ENCODE measurements around the gene JAZF1. TPM values are rescaled to one million over a fixed set of nuclear protein-coding genes. Genes with fewer than 3 reads are reported as not detected.

Gene JAZF1
- total and polyA plus RNA-seq, 2 donors (not counting 1 experiment from before 2014, with no cell fraction given): 14.0 to 38.6 TPM

DNA sequence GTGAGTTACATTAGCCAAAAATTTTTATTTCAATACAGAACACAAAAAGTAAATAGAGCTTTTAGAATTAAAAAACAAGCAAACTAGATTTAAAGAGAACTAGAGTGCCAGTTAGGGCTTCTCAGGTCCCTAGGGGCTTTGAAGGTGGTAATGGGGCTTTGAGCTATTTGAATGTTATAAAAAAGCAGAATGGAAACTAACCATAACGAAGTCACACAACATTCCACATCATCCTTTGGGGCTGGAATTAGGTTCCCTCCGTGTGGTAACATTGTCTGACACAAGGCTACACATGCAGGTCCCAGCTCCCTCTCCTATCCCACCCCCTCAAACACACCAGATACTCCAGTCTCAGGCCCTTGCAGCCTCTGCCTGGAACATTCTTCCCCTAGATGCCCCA is 15.3 kb downstream of the JAZF1 start:
- H3K9me3 Mint-ChIP-seq (ENCODE audit: insufficient read depth): no peaks in the 10 kb centered on the region
- Histone ChIP-seq H3K79me2 (ENCODE audit: control insufficient read depth, insufficient read depth, low read length) (peaks cover 100% of the 10 kb centered on the region), H3K9me3 (ENCODE audit: control extremely low read depth in 1 of 3, control insufficient read depth in 2 of 3, insufficient read depth in 1 of 3, low read length in 2 of 3) (peaks cover 0 to 2% (median 0%) of the 10 kb centered on the region in 3 donors), H3K27me3 (replicated peaks in 1 of 4; ENCODE audit: control extremely low read depth in 1 of 4, control insufficient read depth in 3 of 4, insufficient read depth in 4 of 4, low read length in 3 of 4) (no peaks in the 10 kb centered on the region), H3K27ac (ENCODE audit: low read length in 2 of 2) (peak overlapping the region; percentile 56 to 59), H2AFZ (ENCODE audit: insufficient read depth, low read depth, low read length, poor library complexity, severe bottlenecking) (peak overlapping the region; percentile 44), H4K20me1 (ENCODE audit: control insufficient read depth, insufficient read depth, low read length, poor library complexity, severe bottlenecking) (no peaks in the 10 kb centered on the region), H3K36me3 (replicated peaks in 1 of 2; ENCODE audit: control extremely low read depth in 1 of 2, control insufficient read depth in 1 of 2, extremely low read depth in 1 of 2, insufficient read depth in 2 of 2, low read length in 1 of 2) (peaks cover 4 to 7% of the 10 kb centered on the region in 2 experiments), H3K9ac (ENCODE audit: low read length) (peak overlapping the region; percentile 39), H3K4me2 (replicated peaks; ENCODE audit: low read depth, low read length, poor library complexity, severe bottlenecking) (peak overlapping the region; percentile 68), H3K4me1 (ENCODE audit: control insufficient read depth in 2 of 2, insufficient read depth in 2 of 2, low read length in 2 of 2) (peaks cover 95 to 98% of the 10 kb centered on the region in 2 donors), H3K4me3 (ENCODE audit: control extremely low read depth in 1 of 5, extremely low read depth in 1 of 5, insufficient read depth in 1 of 5, low read depth in 2 of 5, low read length in 4 of 5) (peak overlapping the region in 2 of 5 experiments; percentile 27 to 38)
- H3K27me3 Mint-ChIP-seq: no peaks in the 10 kb centered on the region
- POLR2A ChIA-PET: interaction anchor here (0.9 to 1.9 kb wide), 4 partner anchors 9 to 108 kb away, joined by 3 to 7 read pairs (median 4); partner anchors contain the start of gene JAZF1
- intact Hi-C loops (cut with micrococcal nuclease): loop anchor here (1.0 to 2.0 kb wide), 2 partner anchors 10 to 14 kb away; no protein-coding TSS in a partner anchor
- peak; percentile 80 for ATAC-seq (ENCODE audit: low read depth)
- H3K27ac Mint-ChIP-seq: peak overlapping the region; percentile 92
- CTCF ChIA-PET: interaction anchor here (0.6 to 6.6 kb wide), 11 partner anchors 8 to 102 kb away, joined by 3 to 23 read pairs (median 4); no protein-coding TSS in a partner anchor
- DNase-seq: peak; percentile 79
- H3K4me3 Mint-ChIP-seq: peak overlapping the region; percentile 78
- 0% methylated on average over 2 of the region's 2 CpGs for WGBS (ENCODE audit: insufficient coverage)
- TF ChIP-seq, protein P1, sequence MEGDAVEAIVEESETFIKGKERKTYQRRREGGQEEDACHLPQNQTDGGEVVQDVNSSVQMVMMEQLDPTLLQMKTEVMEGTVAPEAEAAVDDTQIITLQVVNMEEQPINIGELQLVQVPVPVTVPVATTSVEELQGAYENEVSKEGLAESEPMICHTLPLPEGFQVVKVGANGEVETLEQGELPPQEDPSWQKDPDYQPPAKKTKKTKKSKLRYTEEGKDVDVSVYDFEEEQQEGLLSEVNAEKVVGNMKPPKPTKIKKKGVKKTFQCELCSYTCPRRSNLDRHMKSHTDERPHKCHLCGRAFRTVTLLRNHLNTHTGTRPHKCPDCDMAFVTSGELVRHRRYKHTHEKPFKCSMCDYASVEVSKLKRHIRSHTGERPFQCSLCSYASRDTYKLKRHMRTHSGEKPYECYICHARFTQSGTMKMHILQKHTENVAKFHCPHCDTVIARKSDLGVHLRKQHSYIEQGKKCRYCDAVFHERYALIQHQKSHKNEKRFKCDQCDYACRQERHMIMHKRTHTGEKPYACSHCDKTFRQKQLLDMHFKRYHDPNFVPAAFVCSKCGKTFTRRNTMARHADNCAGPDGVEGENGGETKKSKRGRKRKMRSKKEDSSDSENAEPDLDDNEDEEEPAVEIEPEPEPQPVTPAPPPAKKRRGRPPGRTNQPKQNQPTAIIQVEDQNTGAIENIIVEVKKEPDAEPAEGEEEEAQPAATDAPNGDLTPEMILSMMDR (IDR thresholded peaks at IDR 0.05): no peak
- TF ChIP-seq EZH2 (IDR thresholded peaks at IDR 0.05; ENCODE audit: borderline replicate concordance, insufficient read depth, low read depth, low read length, poor library complexity, severe bottlenecking): no peak
- H3K4me1 Mint-ChIP-seq: peaks cover 93% of the 10 kb centered on the region

DNA sequence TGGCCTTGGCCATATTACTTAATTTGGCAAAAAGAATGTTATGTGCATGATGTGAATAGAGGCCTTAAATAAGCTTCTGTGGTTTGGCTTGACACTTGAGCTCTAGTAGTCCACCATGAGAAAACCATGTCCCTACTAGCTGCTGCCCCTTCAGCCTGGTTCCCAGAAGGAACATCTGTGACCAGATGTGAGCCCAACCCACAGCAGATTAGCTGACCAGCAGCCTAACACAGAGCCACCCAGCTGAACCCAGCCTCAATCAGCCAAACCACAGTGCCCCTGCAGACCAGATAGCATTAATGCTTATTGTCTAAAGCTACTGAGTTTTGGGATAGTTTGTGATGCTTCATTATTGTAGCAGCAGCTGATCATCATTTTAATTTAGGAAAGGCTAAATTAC is 16.6 kb downstream of the JAZF1 start:
- intact Hi-C loops (cut with micrococcal nuclease): loop anchor here (2.0 kb wide), 1 partner anchor 15 kb away; no protein-coding TSS in a partner anchor

More for the DNA sequence above, 16.6 kb downstream of the JAZF1 start:
- ChIA-PET POLR2A (interaction anchor here (0.5 to 0.6 kb wide), 2 partner anchors 166 to 1003 kb away, joined by 3 to 8 read pairs; no protein-coding TSS in a partner anchor), CTCF (interaction anchor here (0.7 to 6.6 kb wide), 4 partner anchors 15 to 71 kb away, joined by 3 to 23 read pairs (median 4); no protein-coding TSS in a partner anchor)
- Histone ChIP-seq H3K4me3 (ENCODE audit: control extremely low read depth in 1 of 5, extremely low read depth in 1 of 5, insufficient read depth in 1 of 5, low read depth in 2 of 5, low read length in 4 of 5) (no peak overlapping the region), H3K79me2 (ENCODE audit: control insufficient read depth, insufficient read depth, low read length) (peaks cover 100% of the 10 kb centered on the region), H3K9me3 (ENCODE audit: control extremely low read depth in 1 of 3, control insufficient read depth in 2 of 3, insufficient read depth in 1 of 3, low read length in 2 of 3) (peaks cover 0 to 3% (median 0%) of the 10 kb centered on the region in 3 donors), H3K27me3 (replicated peaks in 1 of 4; ENCODE audit: control extremely low read depth in 1 of 4, control insufficient read depth in 3 of 4, insufficient read depth in 4 of 4, low read length in 3 of 4) (no peaks in the 10 kb centered on the region), H3K36me3 (replicated peaks in 1 of 2; ENCODE audit: control extremely low read depth in 1 of 2, control insufficient read depth in 1 of 2, extremely low read depth in 1 of 2, insufficient read depth in 2 of 2, low read length in 1 of 2) (peaks cover 4 to 12% of the 10 kb centered on the region in 2 experiments), H3K4me2 (replicated peaks; ENCODE audit: low read depth, low read length, poor library complexity, severe bottlenecking) (peak overlapping the region; percentile 68), H3K27ac (ENCODE audit: low read length in 2 of 2) (peak overlapping the region; percentile 13 to 59), H2AFZ (ENCODE audit: insufficient read depth, low read depth, low read length, poor library complexity, severe bottlenecking) (no peak overlapping the region), H4K20me1 (ENCODE audit: control insufficient read depth, insufficient read depth, low read length, poor library complexity, severe bottlenecking) (no peaks in the 10 kb centered on the region), H3K9ac (ENCODE audit: low read length) (no peak overlapping the region), H3K4me1 (ENCODE audit: control insufficient read depth in 2 of 2, insufficient read depth in 2 of 2, low read length in 2 of 2) (peaks cover 96 to 97% of the 10 kb centered on the region in 2 donors)
- Mint-ChIP-seq H3K9me3 (ENCODE audit: insufficient read depth) (peaks cover 2% of the 10 kb centered on the region), H3K4me1 (peaks cover 92% of the 10 kb centered on the region), H3K27me3 (no peaks in the 10 kb centered on the region), H3K4me3 (peak overlapping the region; percentile 11), H3K27ac (peak overlapping the region; percentile 92)
- ATAC-seq (ENCODE audit: low read depth): no peak
- TF ChIP-seq, protein P1 (IDR thresholded peaks at IDR 0.05): no peak
- no peak for TF ChIP-seq EZH2 (IDR thresholded peaks at IDR 0.05; ENCODE audit: borderline replicate concordance, insufficient read depth, low read depth, low read length, poor library complexity, severe bottlenecking)
- DNase-seq: no peak

Measured in B cell (primary cell).